ENCODE measurements around the gene KCNAB1. TPM values are rescaled to one million over a fixed set of nuclear protein-coding genes. Genes with fewer than 3 reads are reported as not detected.

Gene KCNAB1
- total RNA-seq, 1 experiment from 2014 or later, result 1.0 TPM

- TF ChIP-seq CTCF (IDR thresholded peaks at IDR 0.05), result no peak
- TF ChIP-seq ATF6 (CRISPR knock-in tag; IDR thresholded peaks at IDR 0.05), result no peak
- no peak for TF ChIP-seq RELA (CRISPR knock-in tag; IDR thresholded peaks at IDR 0.05; ENCODE audit: borderline replicate concordance)
- TF ChIP-seq USF1 (CRISPR knock-in tag; IDR thresholded peaks at IDR 0.05), result no peak
Measured at GRCh38 chr3:156285626-156286025, 165.2 kb downstream of the KCNAB1 start (continued).

- DNase-seq (ENCODE audit: low spot score) (no peak), ATAC-seq (peak; percentile 46)
- no peaks in the 10 kb centered on the region for H3K36me3 Mint-ChIP-seq
- peaks cover 57% of the 10 kb centered on the region for H3K27me3 Mint-ChIP-seq (ENCODE audit: low read depth)
- H3K9me3 Mint-ChIP-seq, result no peaks in the 10 kb centered on the region
- TF ChIP-seq ZNF232 (CRISPR knock-in tag; IDR thresholded peaks at IDR 0.05) (no peak), ZBTB21 (CRISPR knock-in tag; IDR thresholded peaks at IDR 0.05; ENCODE audit: borderline replicate concordance) (no peak), CTCF (IDR thresholded peaks at IDR 0.05) (no peak), GABPB1 (CRISPR knock-in tag; IDR thresholded peaks at IDR 0.05) (no peak), USF1 (CRISPR knock-in tag; IDR thresholded peaks at IDR 0.05) (no peak), TEAD4 (CRISPR knock-in tag; IDR thresholded peaks at IDR 0.05) (no peak), ESRRA (CRISPR knock-in tag; IDR thresholded peaks at IDR 0.05; ENCODE audit: borderline replicate concordance) (no peak), ZNF512 (CRISPR knock-in tag; IDR thresholded peaks at IDR 0.05; ENCODE audit: borderline replicate concordance) (no peak), MYBL2 (CRISPR knock-in tag; IDR thresholded peaks at IDR 0.05) (no peak), E2F5 (CRISPR knock-in tag; IDR thresholded peaks at IDR 0.05) (no peak), CDX4 (CRISPR knock-in tag; IDR thresholded peaks at IDR 0.05; ENCODE audit: borderline replicate concordance) (no peak), ZNF121 (CRISPR knock-in tag; IDR thresholded peaks at IDR 0.05) (no peak), RELA (CRISPR knock-in tag; IDR thresholded peaks at IDR 0.05; ENCODE audit: borderline replicate concordance) (no peak), ATF6 (CRISPR knock-in tag; IDR thresholded peaks at IDR 0.05) (no peak)
- H3K4me3 Mint-ChIP-seq, result peak overlapping the region; percentile 69
- ChIA-PET POLR2A (no interaction called here), CTCF (interaction anchor here (0.8 to 1.8 kb wide), 7 partner anchors 14 to 139 kb away, joined by 3 to 9 read pairs (median 4); no protein-coding TSS in a partner anchor)
- H3K4me1 Mint-ChIP-seq, result peaks cover 14% of the 10 kb centered on the region
- H3K27ac Mint-ChIP-seq, result no peak overlapping the region
Measured at GRCh38 chr3:156290924-156291271, 170.5 kb downstream of the KCNAB1 start.

Measured in WTC11 (cell line).